ENCODE measurements around the gene ST6GAL2. TPM values are rescaled to one million over a fixed set of nuclear protein-coding genes. Genes with fewer than 3 reads are reported as not detected.

The ST6GAL2 gene
- polyA plus RNA-seq, 1 donor from 2014 or later: 22.1 TPM

DNA sequence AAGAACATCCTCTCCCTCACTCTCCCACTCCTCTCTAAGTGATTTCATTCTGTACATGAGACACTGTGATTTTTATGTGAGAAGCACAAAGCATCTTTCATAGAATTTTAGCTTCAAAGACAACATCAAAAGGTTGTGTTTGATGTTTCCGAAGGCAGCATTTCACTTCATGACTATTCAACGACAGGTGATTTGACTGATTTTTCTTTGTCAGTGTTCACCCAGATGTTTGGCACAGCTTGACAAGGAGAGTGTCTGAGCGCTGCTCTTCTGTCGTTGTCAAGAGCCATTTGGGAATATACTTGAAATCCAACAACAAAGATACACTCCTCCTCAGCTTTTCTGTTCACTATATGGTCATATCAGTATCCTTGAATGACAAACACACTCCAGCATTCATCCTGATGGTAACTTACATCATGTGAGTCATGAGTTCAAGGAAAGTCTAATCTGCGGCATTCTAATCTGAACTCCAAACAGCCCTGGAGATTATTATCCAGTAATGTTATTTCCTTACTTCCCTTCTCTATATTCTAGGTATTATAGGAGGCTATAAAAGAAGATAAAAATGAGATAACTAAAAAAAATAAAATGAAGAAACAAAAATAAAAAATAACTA is 45.9 kb upstream of the ST6GAL2 start:
- peak overlapping the region; percentile 34 for H3K4me3 ChIP-seq (ENCODE audit: low read length)
- H3K36me3 ChIP-seq (ENCODE audit: insufficient read depth, low read length): no peaks in the 10 kb centered on the region
- no peak overlapping the region for H2AFZ ChIP-seq (ENCODE audit: low read depth, low read length)
- H3K9ac ChIP-seq (ENCODE audit: low read length): peak overlapping the region; percentile 36
- no peaks in the 10 kb centered on the region for H3K9me3 ChIP-seq (ENCODE audit: low read length)
- H3K27me3 ChIP-seq (ENCODE audit: insufficient read depth, low read depth, low read length): no peaks in the 10 kb centered on the region
- H3K4me2 ChIP-seq (ENCODE audit: low read length): peak overlapping the region; percentile 58
- TF ChIP-seq, protein P1, sequence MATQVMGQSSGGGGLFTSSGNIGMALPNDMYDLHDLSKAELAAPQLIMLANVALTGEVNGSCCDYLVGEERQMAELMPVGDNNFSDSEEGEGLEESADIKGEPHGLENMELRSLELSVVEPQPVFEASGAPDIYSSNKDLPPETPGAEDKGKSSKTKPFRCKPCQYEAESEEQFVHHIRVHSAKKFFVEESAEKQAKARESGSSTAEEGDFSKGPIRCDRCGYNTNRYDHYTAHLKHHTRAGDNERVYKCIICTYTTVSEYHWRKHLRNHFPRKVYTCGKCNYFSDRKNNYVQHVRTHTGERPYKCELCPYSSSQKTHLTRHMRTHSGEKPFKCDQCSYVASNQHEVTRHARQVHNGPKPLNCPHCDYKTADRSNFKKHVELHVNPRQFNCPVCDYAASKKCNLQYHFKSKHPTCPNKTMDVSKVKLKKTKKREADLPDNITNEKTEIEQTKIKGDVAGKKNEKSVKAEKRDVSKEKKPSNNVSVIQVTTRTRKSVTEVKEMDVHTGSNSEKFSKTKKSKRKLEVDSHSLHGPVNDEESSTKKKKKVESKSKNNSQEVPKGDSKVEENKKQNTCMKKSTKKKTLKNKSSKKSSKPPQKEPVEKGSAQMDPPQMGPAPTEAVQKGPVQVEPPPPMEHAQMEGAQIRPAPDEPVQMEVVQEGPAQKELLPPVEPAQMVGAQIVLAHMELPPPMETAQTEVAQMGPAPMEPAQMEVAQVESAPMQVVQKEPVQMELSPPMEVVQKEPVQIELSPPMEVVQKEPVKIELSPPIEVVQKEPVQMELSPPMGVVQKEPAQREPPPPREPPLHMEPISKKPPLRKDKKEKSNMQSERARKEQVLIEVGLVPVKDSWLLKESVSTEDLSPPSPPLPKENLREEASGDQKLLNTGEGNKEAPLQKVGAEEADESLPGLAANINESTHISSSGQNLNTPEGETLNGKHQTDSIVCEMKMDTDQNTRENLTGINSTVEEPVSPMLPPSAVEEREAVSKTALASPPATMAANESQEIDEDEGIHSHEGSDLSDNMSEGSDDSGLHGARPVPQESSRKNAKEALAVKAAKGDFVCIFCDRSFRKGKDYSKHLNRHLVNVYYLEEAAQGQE (IDR thresholded peaks at IDR 0.05; ENCODE audit: borderline replicate concordance): peak; percentile 16
- TF ChIP-seq, protein P2, sequence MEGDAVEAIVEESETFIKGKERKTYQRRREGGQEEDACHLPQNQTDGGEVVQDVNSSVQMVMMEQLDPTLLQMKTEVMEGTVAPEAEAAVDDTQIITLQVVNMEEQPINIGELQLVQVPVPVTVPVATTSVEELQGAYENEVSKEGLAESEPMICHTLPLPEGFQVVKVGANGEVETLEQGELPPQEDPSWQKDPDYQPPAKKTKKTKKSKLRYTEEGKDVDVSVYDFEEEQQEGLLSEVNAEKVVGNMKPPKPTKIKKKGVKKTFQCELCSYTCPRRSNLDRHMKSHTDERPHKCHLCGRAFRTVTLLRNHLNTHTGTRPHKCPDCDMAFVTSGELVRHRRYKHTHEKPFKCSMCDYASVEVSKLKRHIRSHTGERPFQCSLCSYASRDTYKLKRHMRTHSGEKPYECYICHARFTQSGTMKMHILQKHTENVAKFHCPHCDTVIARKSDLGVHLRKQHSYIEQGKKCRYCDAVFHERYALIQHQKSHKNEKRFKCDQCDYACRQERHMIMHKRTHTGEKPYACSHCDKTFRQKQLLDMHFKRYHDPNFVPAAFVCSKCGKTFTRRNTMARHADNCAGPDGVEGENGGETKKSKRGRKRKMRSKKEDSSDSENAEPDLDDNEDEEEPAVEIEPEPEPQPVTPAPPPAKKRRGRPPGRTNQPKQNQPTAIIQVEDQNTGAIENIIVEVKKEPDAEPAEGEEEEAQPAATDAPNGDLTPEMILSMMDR (IDR thresholded peaks at IDR 0.05; ENCODE audit: poor library complexity, severe bottlenecking): no peak
- TF ChIP-seq EP300 (conservative IDR thresholded peaks at IDR 0.05; ENCODE audit: poor library complexity, severe bottlenecking): peak; percentile 91
- TF ChIP-seq MXI1 (conservative IDR thresholded peaks at IDR 0.05; ENCODE audit: poor library complexity, severe bottlenecking): no peak
- no peak for TF ChIP-seq TAF1 (IDR thresholded peaks at IDR 0.05; ENCODE audit: low read depth)
- peak; percentile 28 for TF ChIP-seq RAD21 (conservative IDR thresholded peaks at IDR 0.05)
- peak; percentile 56 for TF ChIP-seq POLR2AphosphoS5 (IDR thresholded peaks at IDR 0.05)
- TF ChIP-seq SMC3 (conservative IDR thresholded peaks at IDR 0.05; ENCODE audit: poor library complexity): peak; percentile 13
- TF ChIP-seq EZH2 (IDR thresholded peaks at IDR 0.05; ENCODE audit: borderline replicate concordance, insufficient read depth, low read length, poor library complexity, severe bottlenecking): no peak
- no peaks in the 10 kb centered on the region for H3K9me2 ChIP-seq (ENCODE audit: insufficient read depth, low read length)
- H3K27ac ChIP-seq (ENCODE audit: low read length): peak overlapping the region; percentile 60
- H4K20me1 ChIP-seq (ENCODE audit: insufficient read depth): no peaks in the 10 kb centered on the region
- no peaks in the 10 kb centered on the region for H3F3A ChIP-seq (ENCODE audit: insufficient read depth, low read length, poor library complexity, severe bottlenecking)
- H3K79me2 ChIP-seq (replicated peaks; ENCODE audit: insufficient read depth, low read length): no peaks in the 10 kb centered on the region

DNA sequence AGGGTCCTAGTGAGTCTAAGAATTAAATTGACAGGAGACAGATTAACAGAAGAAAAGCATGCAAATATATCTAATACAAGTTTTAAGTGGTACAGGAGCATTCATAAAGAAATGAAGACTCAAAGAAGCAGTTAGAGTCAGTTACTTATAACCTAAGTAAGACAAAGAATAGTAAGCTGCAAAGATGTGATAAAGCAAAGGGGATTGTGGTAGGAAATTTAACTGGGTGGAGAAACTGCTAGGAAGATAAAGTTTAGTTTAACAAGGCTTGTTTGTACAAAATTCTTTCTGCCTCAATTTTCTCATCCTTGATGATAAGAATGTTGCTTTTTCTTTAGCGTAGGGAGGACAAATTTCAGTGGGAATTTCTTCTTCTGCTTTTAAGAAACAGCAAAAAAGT is 35.5 kb upstream of the ST6GAL2 start:
- Histone ChIP-seq H3K27me3 (ENCODE audit: insufficient read depth, low read depth, low read length) (no peaks in the 10 kb centered on the region), H3K27ac (ENCODE audit: low read length) (no peak overlapping the region), H3K9me3 (ENCODE audit: low read length) (no peaks in the 10 kb centered on the region), H2AFZ (ENCODE audit: low read depth, low read length) (no peak overlapping the region), H4K20me1 (ENCODE audit: insufficient read depth) (no peaks in the 10 kb centered on the region), H3K4me3 (ENCODE audit: low read length) (no peak overlapping the region), H3F3A (ENCODE audit: insufficient read depth, low read length, poor library complexity, severe bottlenecking) (no peaks in the 10 kb centered on the region), H3K36me3 (ENCODE audit: insufficient read depth, low read length) (no peaks in the 10 kb centered on the region), H3K9ac (ENCODE audit: low read length) (no peak overlapping the region), H3K4me2 (ENCODE audit: low read length) (no peak overlapping the region), H3K9me2 (ENCODE audit: insufficient read depth, low read length) (no peaks in the 10 kb centered on the region), H3K79me2 (replicated peaks; ENCODE audit: insufficient read depth, low read length) (no peaks in the 10 kb centered on the region)
- TF ChIP-seq, protein P2 (IDR thresholded peaks at IDR 0.05; ENCODE audit: poor library complexity, severe bottlenecking): no peak
- TF ChIP-seq MXI1 (conservative IDR thresholded peaks at IDR 0.05; ENCODE audit: poor library complexity, severe bottlenecking) (no peak), RAD21 (conservative IDR thresholded peaks at IDR 0.05) (no peak), EZH2 (IDR thresholded peaks at IDR 0.05; ENCODE audit: borderline replicate concordance, insufficient read depth, low read length, poor library complexity, severe bottlenecking) (no peak)

Measured in neural cell (in vitro differentiated cells).